Upper lobe of right lung (tissue), 1 donor: Measurements from ENCODE around the gene HS6ST2. TPM values are rescaled to one million over a fixed set of nuclear protein-coding genes. Genes with fewer than 3 reads are reported as not detected.

Experiments used
- ATAC-seq: fragments of 200-7000 bp; cut with Tn5 transposase; one replicate; pipeline ENCODE4 v1.9.1; 2020; ENCODE audit warnings: mild to moderate bottlenecking, moderate library complexity
- DNase-seq: peaks from one replicate; pipeline ENCODE4 v3.0.0-alpha.2; 2020
- H3K27ac ChIP-seq: fragments of 200-600 bp; one replicate; pipeline ENCODE4 v1.8.0; 2022
- H3K27me3 ChIP-seq: fragments of 200-600 bp; one replicate; pipeline ENCODE4 v1.8.0; 2022; ENCODE audit warnings: mild to moderate bottlenecking
- H3K36me3 ChIP-seq: fragments of 200-600 bp; one replicate; pipeline ENCODE4 v1.8.0; 2022
- H3K4me1 ChIP-seq: fragments of 200-600 bp; one replicate; pipeline ENCODE4 v1.8.0; 2022
- H3K4me3 ChIP-seq: fragments of 200-600 bp; one replicate; pipeline ENCODE4 v1.8.0; 2022; ENCODE audit warnings: mild to moderate bottlenecking
- H3K9me3 ChIP-seq: fragments of 200-600 bp; one replicate; pipeline ENCODE4 v1.8.0; 2022
- intact Hi-C: fragments of 100-400 bp; cut with DNase I; formaldehyde crosslinking; loops from one replicate; pipeline ENCODE4 v1.11.0; 2022
- total RNA-seq: library from RNA; stranded (reverse); fragmentation: NEBNext Ultra II Directional; extraction: Animal tissue kit (Norgen Biotek cat#: 25700); gene quantifications from one replicate; pipeline ENCODE4 v1.2.1, GENCODE V29; 2021
- TF ChIP-seq, protein P1 (sequence below): fragments of 200-600 bp; IDR thresholded peaks from one replicate; pipeline ENCODE4 v1.8.0; 2022; ENCODE audit warnings: antibody characterized with exemption
- donor health status: DM: no; HTN: yes; CAD: no; lungs with severe emphysema.

HS6ST2 gene
- total RNA-seq, 1 donor from 2014 or later, result 0.87 TPM

DNA sequence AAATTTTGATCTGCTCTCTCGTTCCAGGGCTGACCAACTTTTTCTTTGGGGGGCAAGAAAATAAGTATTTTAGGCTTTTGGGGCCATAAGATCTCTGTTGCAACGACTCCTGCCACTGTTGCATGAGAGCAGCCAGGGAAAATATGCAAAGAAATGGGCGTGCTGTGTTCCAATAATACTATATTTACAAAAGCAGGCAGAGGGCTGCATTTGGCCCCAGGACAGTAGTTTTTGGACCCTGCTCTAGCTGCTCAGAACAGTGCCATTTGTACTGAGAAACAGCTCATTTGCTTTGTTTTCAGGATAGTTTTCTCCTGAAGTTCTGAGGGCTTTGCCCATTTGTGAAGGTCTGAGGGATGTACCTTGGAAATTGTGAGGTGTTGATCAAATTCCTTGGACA, 334.5 kb downstream of the HS6ST2 start:
- H3K4me1 ChIP-seq, result no peaks in the 10 kb centered on the region
- no peaks in the 10 kb centered on the region for H3K9me3 ChIP-seq
- ATAC-seq, result no peak
- TF ChIP-seq, protein P1, sequence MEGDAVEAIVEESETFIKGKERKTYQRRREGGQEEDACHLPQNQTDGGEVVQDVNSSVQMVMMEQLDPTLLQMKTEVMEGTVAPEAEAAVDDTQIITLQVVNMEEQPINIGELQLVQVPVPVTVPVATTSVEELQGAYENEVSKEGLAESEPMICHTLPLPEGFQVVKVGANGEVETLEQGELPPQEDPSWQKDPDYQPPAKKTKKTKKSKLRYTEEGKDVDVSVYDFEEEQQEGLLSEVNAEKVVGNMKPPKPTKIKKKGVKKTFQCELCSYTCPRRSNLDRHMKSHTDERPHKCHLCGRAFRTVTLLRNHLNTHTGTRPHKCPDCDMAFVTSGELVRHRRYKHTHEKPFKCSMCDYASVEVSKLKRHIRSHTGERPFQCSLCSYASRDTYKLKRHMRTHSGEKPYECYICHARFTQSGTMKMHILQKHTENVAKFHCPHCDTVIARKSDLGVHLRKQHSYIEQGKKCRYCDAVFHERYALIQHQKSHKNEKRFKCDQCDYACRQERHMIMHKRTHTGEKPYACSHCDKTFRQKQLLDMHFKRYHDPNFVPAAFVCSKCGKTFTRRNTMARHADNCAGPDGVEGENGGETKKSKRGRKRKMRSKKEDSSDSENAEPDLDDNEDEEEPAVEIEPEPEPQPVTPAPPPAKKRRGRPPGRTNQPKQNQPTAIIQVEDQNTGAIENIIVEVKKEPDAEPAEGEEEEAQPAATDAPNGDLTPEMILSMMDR, result no peak
- no peaks in the 10 kb centered on the region for H3K27me3 ChIP-seq
- no peak overlapping the region for H3K4me3 ChIP-seq
- DNase-seq, result no peak
- intact Hi-C loops, result no loop called here
- no peaks in the 10 kb centered on the region for H3K36me3 ChIP-seq
- no peak overlapping the region for H3K27ac ChIP-seq

DNA sequence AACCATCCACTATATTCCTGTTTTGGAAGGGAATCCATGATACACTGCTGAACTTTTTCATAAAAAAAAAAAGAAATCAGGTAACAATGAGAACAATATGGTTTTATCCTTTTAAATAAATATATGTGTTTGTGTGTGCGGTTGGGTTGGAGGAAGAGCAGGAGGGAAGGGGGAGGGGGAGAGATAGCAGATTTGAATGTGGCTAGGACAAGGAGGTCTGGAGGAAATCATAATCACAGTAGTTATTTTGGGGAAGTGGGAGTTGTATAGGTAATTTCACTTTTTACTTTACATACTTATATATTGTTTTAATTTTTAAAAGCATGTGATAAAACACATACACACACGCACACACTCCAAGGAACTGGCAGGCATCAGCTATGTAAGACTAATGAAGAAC, 335.1 kb downstream of the HS6ST2 start:
- TF ChIP-seq, protein P1, result no peak
- no peak overlapping the region for H3K4me3 ChIP-seq
- no peaks in the 10 kb centered on the region for H3K27me3 ChIP-seq
- no peaks in the 10 kb centered on the region for H3K36me3 ChIP-seq
- ATAC-seq (no peak), DNase-seq (no peak)
- H3K9me3 ChIP-seq, result no peaks in the 10 kb centered on the region
- no peak overlapping the region for H3K27ac ChIP-seq
- intact Hi-C loops, result no loop called here
- H3K4me1 ChIP-seq, result no peaks in the 10 kb centered on the region

DNA sequence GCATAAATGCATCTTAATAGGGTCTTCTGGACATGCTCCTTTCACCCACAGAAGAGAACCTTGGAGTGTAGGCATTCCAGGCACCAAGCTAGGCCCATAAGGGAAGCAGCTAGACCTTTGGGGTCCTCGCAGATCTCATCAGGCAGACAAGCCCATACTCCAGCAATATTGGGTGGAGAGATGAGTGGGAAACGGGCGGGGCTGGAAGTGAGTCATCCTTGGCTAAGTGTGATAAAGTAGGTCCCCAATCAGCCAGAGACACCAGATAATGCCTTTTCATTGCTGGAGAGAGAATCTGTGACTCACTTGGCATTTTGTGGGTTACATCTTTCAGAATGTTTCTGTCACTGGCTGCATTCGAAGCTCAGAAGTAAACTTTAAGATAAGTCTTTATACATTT, 336.3 kb downstream of the HS6ST2 start:
- H3K36me3 ChIP-seq, result no peaks in the 10 kb centered on the region
- H3K4me1 ChIP-seq, result no peaks in the 10 kb centered on the region
- no peaks in the 10 kb centered on the region for H3K9me3 ChIP-seq
- intact Hi-C loops, result no loop called here
- no peak overlapping the region for H3K27ac ChIP-seq
- no peak for ATAC-seq
- no peak for DNase-seq
- no peak overlapping the region for H3K4me3 ChIP-seq
- no peaks in the 10 kb centered on the region for H3K27me3 ChIP-seq
- TF ChIP-seq, protein P1, result no peak

DNA sequence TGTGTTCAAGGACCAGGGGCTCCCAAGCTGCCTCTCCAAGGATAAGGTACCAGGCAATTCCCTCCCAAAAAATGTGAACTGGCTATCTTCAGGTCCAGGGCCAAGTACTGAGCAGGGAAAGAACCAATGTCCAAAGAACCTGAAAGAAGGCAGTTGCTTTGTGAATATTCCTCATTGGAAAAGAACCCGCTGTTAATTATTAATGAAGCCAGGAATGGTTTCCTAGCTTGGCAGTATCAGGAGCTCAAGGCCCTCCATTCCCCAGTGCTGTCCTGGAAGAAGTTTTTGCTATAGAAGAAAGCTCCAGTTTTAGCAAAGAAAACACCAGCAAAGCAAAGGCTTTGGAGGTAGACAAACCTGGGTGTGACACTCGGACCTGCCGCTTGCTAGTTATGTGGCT, 339.6 kb downstream of the HS6ST2 start:
- no peak overlapping the region for H3K27ac ChIP-seq
- TF ChIP-seq, protein P1, result no peak
- H3K4me3 ChIP-seq, result no peak overlapping the region
- no peak for DNase-seq
- intact Hi-C loops, result no loop called here
- no peaks in the 10 kb centered on the region for H3K9me3 ChIP-seq
- H3K36me3 ChIP-seq, result no peaks in the 10 kb centered on the region
- H3K4me1 ChIP-seq, result no peaks in the 10 kb centered on the region
- no peak for ATAC-seq
- H3K27me3 ChIP-seq, result no peaks in the 10 kb centered on the region

DNA sequence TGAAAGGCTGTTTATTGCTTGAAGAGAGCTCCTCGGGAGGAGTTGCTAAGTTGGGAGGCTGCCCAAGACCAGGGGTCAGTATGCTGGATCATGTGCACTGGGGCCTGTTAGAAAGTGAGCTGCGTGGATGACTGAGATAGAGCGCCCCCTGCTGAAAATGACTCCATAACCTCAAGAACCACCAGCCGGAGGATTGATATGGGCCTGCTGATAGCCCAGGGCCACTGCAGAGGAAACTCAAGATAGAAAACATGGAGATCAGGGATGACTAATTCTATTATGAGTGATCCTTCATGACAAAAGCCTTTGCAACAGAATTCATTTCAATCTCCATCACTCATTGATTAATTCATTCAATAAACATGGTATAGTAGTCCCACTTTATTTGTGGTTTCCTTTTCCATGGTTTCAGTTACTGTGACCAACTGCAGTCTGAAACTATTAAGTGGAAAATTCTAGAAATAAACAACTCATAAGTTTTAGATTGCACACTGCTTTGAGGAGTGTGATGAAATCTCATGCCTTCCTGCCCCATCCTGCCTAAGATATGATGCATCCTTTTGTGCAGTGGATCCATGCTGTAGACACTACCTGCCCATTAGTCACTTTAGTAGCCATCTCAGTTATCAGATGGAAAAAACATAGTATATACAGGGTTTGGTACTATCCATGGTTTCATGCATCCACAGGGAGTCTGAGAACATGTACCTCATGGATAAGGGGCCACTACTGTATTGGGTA, 342.9 kb downstream of the HS6ST2 start:
- intact Hi-C loops, result no loop called here
- ATAC-seq, result peak; percentile 82

More for the DNA sequence above, 342.9 kb downstream of the HS6ST2 start:
- no peaks in the 10 kb centered on the region for H3K4me1 ChIP-seq
- TF ChIP-seq, protein P1, result peak; percentile 49
- no peaks in the 10 kb centered on the region for H3K36me3 ChIP-seq
- no peaks in the 10 kb centered on the region for H3K27me3 ChIP-seq
- DNase-seq, result no peak
- no peak overlapping the region for H3K27ac ChIP-seq
- no peak overlapping the region for H3K4me3 ChIP-seq
- H3K9me3 ChIP-seq, result no peaks in the 10 kb centered on the region
